Stimulated activated naive B cell treated with anti-CD40 and anti-IgM and Interleukin-4, amounts not matched to agents 10 μg/mL and 1 μg/mL and 100 μg/mL, for 72 hours (primary cell): Measurements from ENCODE around the gene BNC2.

ENCODE experiments used
- ATAC-seq, 2 donors: fragments of 150-1000 bp; cut with Tn5 transposase; replicated peaks; 2 replicates each; pipeline ENCODE4 v1.10.0; 2021; ENCODE audit warnings: moderate library complexity in 1 of 2
- DNase-seq: peaks from one replicate; pipeline ENCODE4 v3.0.0; 2021
- H3K27ac Mint-ChIP-seq: one replicate; pipeline ENCODE4 v1.8.0; 2022; ENCODE audit warnings: mild to moderate bottlenecking, mixed read lengths
- H3K27me3 Mint-ChIP-seq, 2 donors: one replicate each; pipeline ENCODE4 v1.8.0; 2022; ENCODE audit warnings: mixed read lengths in 2 of 2
- H3K36me3 Mint-ChIP-seq, 2 donors: one replicate each; pipeline ENCODE4 v1.8.0; 2022; ENCODE audit warnings: mixed read lengths in 2 of 2, mild to moderate bottlenecking in 1 of 2
- H3K4me1 Mint-ChIP-seq, 2 donors: one replicate each; pipeline ENCODE4 v1.8.0; 2022; ENCODE audit warnings: mixed read lengths in 2 of 2, mild to moderate bottlenecking in 1 of 2
- H3K4me3 Mint-ChIP-seq, 2 donors: one replicate each; pipeline ENCODE4 v1.8.0; 2022; ENCODE audit warnings: mild to moderate bottlenecking in 2 of 2, mixed read lengths in 2 of 2, moderate library complexity in 1 of 2
- H3K9me3 Mint-ChIP-seq, 2 donors: one replicate each; pipeline ENCODE4 v1.8.0; 2022; ENCODE audit warnings: mixed read lengths in 2 of 2, mild to moderate bottlenecking in 1 of 2

BNC2 gene

DNA sequence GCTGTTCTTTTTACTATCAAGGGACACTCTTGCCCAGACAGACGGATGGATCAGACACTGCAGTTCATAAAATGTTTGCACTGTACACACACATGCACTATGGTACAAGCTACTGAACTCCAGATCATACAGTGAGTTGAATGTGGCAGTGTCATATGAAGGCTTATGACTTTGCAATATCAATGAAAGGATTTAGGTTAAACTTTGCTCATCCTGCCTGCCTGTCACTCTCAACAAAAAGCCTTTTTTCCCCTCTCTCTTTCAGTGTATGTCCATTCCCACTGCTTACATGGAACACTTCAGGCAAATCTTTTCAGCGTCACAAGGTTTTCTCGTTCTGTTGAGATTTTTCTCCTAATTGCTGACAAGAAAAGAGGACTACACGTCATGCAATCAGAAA is 97.4 kb downstream of the BNC2 start:
- no peak overlapping the region for H3K27ac Mint-ChIP-seq

DNA sequence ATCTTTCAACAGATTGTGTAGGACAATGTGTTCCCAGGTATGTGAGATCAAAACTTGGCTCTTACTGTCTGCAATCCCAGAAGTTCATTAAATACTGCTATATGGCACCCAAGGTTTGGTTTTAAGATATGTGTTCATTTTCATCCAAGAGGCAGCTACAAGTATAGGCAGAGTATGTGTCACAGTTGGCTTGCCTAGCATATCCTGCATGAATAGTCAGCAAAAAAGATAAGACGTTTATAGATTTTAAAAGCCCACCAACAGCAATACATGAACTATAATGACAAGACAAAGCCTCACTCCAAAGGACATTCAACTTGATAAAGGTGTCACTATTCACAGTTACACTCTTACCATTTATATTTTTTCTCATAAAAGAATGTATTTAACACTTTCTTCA is 99.1 kb downstream of the BNC2 start:
- Mint-ChIP-seq H3K4me3 (no peak overlapping the region), H3K4me1 (no peaks in the 10 kb centered on the region), H3K27ac (no peak overlapping the region), H3K36me3 (no peaks in the 10 kb centered on the region), H3K27me3 (no peaks in the 10 kb centered on the region), H3K9me3 (peaks cover 1 to 4% of the 10 kb centered on the region in 2 donors)
- DNase-seq (no peak), ATAC-seq (no peak)

More for the DNA sequence above, 97.4 kb downstream of the BNC2 start:
- Mint-ChIP-seq H3K4me1 (no peaks in the 10 kb centered on the region), H3K36me3 (no peaks in the 10 kb centered on the region), H3K27me3 (no peaks in the 10 kb centered on the region), H3K9me3 (peaks cover 0 to 3% of the 10 kb centered on the region in 2 donors), H3K4me3 (no peak overlapping the region)
- DNase-seq (no peak), ATAC-seq (no peak)

GRCh38 chr9:16769291-16769690 is 101.2 kb downstream of the BNC2 start:
- peaks cover 1 to 4% of the 10 kb centered on the region in 2 donors for H3K9me3 Mint-ChIP-seq
- no peaks in the 10 kb centered on the region for H3K4me1 Mint-ChIP-seq
- no peaks in the 10 kb centered on the region for H3K36me3 Mint-ChIP-seq
- no peaks in the 10 kb centered on the region for H3K27me3 Mint-ChIP-seq
- ATAC-seq (no peak), DNase-seq (no peak)
- H3K27ac Mint-ChIP-seq, result no peak overlapping the region
- no peak overlapping the region for H3K4me3 Mint-ChIP-seq

GRCh38 chr9:16768816-16769215 is 101.7 kb downstream of the BNC2 start:
- Mint-ChIP-seq H3K27me3 (no peaks in the 10 kb centered on the region), H3K4me3 (no peak overlapping the region), H3K9me3 (peaks cover 1 to 4% of the 10 kb centered on the region in 2 donors), H3K36me3 (no peaks in the 10 kb centered on the region), H3K27ac (no peak overlapping the region), H3K4me1 (no peaks in the 10 kb centered on the region)
- ATAC-seq, result no peak
- DNase-seq, result no peak

DNA sequence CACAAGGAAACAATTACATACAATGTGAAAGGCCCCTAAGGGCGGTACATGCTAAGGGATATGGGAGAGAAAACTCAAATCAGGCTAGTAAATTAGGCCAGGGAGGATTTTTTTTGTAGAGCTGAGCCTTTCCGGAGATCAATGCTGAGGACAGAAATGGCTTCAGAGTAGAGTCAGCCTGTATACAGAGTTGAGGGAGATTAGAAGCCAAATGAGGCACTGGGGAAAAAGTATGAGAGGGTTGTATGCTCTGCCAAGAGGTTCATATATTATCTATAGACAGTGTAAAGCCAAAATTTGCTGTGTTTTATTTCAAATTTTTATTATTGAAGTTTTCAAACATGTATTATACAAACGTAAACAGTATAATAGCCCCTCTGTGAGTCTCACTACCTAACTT is 103.1 kb downstream of the BNC2 start:
- DNase-seq (no peak), ATAC-seq (no peak)
- Mint-ChIP-seq H3K27me3 (no peaks in the 10 kb centered on the region), H3K4me1 (no peaks in the 10 kb centered on the region), H3K36me3 (no peaks in the 10 kb centered on the region), H3K4me3 (no peak overlapping the region), H3K9me3 (peaks cover 1 to 4% of the 10 kb centered on the region in 2 donors), H3K27ac (no peak overlapping the region)

DNA sequence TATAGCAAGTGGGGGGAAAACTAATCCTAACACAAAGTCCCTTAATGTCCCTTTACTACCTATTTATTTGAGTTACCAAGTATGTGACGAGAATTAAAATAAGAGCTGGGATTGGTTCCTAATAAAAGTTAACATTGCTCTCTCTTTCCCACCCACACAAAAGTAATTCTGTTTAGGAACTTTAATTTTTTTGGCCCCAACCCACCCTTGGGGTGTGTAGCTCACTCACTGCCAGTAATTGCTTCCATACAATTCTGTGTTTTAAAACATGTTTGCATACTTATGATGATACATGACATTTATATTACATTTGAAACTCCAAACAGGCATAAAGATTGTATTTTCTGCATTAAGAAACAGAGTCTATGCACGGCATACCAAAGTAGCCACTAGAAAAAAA is 106.5 kb downstream of the BNC2 start:
- Mint-ChIP-seq H3K36me3 (no peaks in the 10 kb centered on the region), H3K4me1 (no peaks in the 10 kb centered on the region), H3K27me3 (no peaks in the 10 kb centered on the region), H3K27ac (no peak overlapping the region), H3K9me3 (peaks cover 1 to 4% of the 10 kb centered on the region in 2 donors), H3K4me3 (no peak overlapping the region)
- DNase-seq (no peak), ATAC-seq (no peak)

GRCh38 chr9:16755467-16756160 is 114.9 kb downstream of the BNC2 start:
- no peaks in the 10 kb centered on the region for H3K27me3 Mint-ChIP-seq
- no peaks in the 10 kb centered on the region for H3K4me1 Mint-ChIP-seq
- no peak for DNase-seq
- H3K36me3 Mint-ChIP-seq, result no peaks in the 10 kb centered on the region
- H3K27ac Mint-ChIP-seq, result no peak overlapping the region
- H3K4me3 Mint-ChIP-seq, result no peak overlapping the region
- H3K9me3 Mint-ChIP-seq, result no peaks in the 10 kb centered on the region
- no peak for ATAC-seq

DNA sequence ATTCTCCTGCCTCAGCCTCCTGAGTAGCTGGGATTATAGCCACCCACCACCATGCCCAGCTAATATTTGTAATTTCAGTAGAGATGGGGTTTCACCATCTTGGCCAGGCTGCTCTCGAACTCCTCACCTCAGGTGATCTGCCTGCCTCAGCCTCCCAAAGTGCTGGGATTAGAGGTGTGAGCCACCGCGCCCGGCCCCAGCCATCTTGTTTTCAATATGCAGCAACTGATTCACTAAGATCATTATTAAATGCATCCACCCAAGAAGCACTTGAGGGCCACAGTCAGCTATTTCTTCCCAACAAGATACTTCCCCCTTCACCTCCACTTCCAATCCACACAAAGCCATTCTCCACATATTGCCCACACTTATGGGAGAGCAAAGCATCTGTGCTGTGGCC is 115.8 kb downstream of the BNC2 start:
- H3K27me3 Mint-ChIP-seq, result no peaks in the 10 kb centered on the region
- no peak overlapping the region for H3K27ac Mint-ChIP-seq
- H3K4me3 Mint-ChIP-seq, result no peak overlapping the region
- ATAC-seq (no peak), DNase-seq (no peak)
- H3K4me1 Mint-ChIP-seq, result no peaks in the 10 kb centered on the region
- H3K36me3 Mint-ChIP-seq, result no peaks in the 10 kb centered on the region
- H3K9me3 Mint-ChIP-seq, result no peaks in the 10 kb centered on the region

GRCh38 chr9:16753256-16753655 is 117.2 kb downstream of the BNC2 start:
- no peak for ATAC-seq
- Mint-ChIP-seq H3K27ac (no peak overlapping the region), H3K4me3 (no peak overlapping the region), H3K4me1 (no peaks in the 10 kb centered on the region), H3K9me3 (no peaks in the 10 kb centered on the region), H3K27me3 (no peaks in the 10 kb centered on the region), H3K36me3 (no peaks in the 10 kb centered on the region)
- no peak for DNase-seq

GRCh38 chr9:16752601-16753000 is 117.9 kb downstream of the BNC2 start:
- no peak for ATAC-seq
- Mint-ChIP-seq H3K9me3 (peaks cover 0 to 2% of the 10 kb centered on the region in 2 donors), H3K27me3 (no peaks in the 10 kb centered on the region), H3K4me1 (no peaks in the 10 kb centered on the region), H3K27ac (no peak overlapping the region), H3K36me3 (no peaks in the 10 kb centered on the region), H3K4me3 (no peak overlapping the region)
- DNase-seq, result no peak

DNA sequence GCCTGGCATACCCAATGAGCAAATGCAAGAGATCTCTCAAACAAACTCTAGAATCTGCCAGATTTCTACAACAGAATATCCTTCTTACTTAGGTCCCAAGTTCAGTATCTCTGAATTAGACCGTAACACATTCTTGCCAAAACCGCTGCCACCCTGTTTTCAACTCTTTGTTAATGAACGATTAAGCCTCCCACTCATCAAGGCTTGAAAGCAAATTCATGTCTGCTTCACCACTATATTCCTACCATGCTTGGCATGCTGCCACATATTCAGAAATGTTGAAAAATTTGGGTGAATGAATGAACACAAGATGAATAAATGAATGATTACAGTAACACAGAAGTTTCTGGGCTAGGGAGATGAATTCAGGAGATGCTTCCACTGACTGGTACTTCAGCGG is 119.9 kb downstream of the BNC2 start:
- H3K36me3 Mint-ChIP-seq, result no peaks in the 10 kb centered on the region
- no peaks in the 10 kb centered on the region for H3K4me1 Mint-ChIP-seq
- ATAC-seq (no peak), DNase-seq (no peak)
- H3K27me3 Mint-ChIP-seq, result no peaks in the 10 kb centered on the region
- H3K9me3 Mint-ChIP-seq, result peaks cover 0 to 2% of the 10 kb centered on the region in 2 donors
- no peak overlapping the region for H3K27ac Mint-ChIP-seq
- H3K4me3 Mint-ChIP-seq, result no peak overlapping the region

- Mint-ChIP-seq H3K4me3 (no peak overlapping the region), H3K27ac (no peak overlapping the region), H3K9me3 (peaks cover 0 to 3% of the 10 kb centered on the region in 2 donors), H3K4me1 (no peaks in the 10 kb centered on the region), H3K36me3 (no peaks in the 10 kb centered on the region), H3K27me3 (no peaks in the 10 kb centered on the region)
- DNase-seq (no peak), ATAC-seq (no peak)
Observed at GRCh38 chr9:16745359-16745758, 125.1 kb downstream of the BNC2 start.

GRCh38 chr9:16744394-16744793 is 126.1 kb downstream of the BNC2 start:
- H3K4me3 Mint-ChIP-seq, result no peak overlapping the region
- H3K36me3 Mint-ChIP-seq, result no peaks in the 10 kb centered on the region
- no peak overlapping the region for H3K27ac Mint-ChIP-seq
- no peak for DNase-seq
- no peaks in the 10 kb centered on the region for H3K4me1 Mint-ChIP-seq
- ATAC-seq, result no peak
- no peaks in the 10 kb centered on the region for H3K27me3 Mint-ChIP-seq
- H3K9me3 Mint-ChIP-seq, result peaks cover 0 to 3% of the 10 kb centered on the region in 2 donors

- no peaks in the 10 kb centered on the region for H3K36me3 Mint-ChIP-seq
- no peak overlapping the region for H3K27ac Mint-ChIP-seq
- ATAC-seq (no peak), DNase-seq (no peak)
- peaks cover 0 to 3% of the 10 kb centered on the region in 2 donors for H3K9me3 Mint-ChIP-seq
- no peaks in the 10 kb centered on the region for H3K27me3 Mint-ChIP-seq
- no peak overlapping the region for H3K4me3 Mint-ChIP-seq
- H3K4me1 Mint-ChIP-seq, result no peaks in the 10 kb centered on the region
Observed at GRCh38 chr9:16743375-16743774, 127.1 kb downstream of the BNC2 start.

DNA sequence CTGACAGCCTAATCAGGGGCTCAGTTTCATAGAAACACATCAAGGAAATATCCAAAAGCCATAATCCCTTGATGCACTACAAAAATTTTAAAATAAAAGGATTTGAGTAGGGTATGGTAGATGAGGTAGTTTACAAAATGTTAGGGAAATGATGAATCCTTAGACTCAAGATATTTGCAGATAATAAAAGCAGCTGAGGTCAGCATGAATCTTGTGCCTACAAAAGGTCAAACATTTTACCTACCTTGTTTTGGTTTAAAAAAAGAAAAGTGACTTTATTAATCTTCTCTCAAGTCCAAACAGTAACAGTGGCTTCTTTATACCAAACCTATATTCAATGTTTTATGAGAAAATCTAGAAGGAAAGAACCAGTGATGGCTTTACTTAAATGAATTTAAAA is 135.5 kb downstream of the BNC2 start:
- Mint-ChIP-seq H3K27ac (no peak overlapping the region), H3K4me1 (no peaks in the 10 kb centered on the region), H3K36me3 (no peaks in the 10 kb centered on the region), H3K9me3 (no peaks in the 10 kb centered on the region), H3K4me3 (no peak overlapping the region), H3K27me3 (peaks cover 2% of the 10 kb centered on the region in 2 donors)
- DNase-seq (no peak), ATAC-seq (no peak)

GRCh38 chr9:16732546-16732945 is 137.9 kb downstream of the BNC2 start:
- no peak overlapping the region for H3K4me3 Mint-ChIP-seq
- no peak overlapping the region for H3K27ac Mint-ChIP-seq
- peaks cover 0 to 1% of the 10 kb centered on the region in 2 donors for H3K4me1 Mint-ChIP-seq
- H3K9me3 Mint-ChIP-seq, result no peaks in the 10 kb centered on the region
- peaks cover 20% of the 10 kb centered on the region in 2 donors for H3K27me3 Mint-ChIP-seq
- DNase-seq, result no peak
- ATAC-seq, result no peak
- no peaks in the 10 kb centered on the region for H3K36me3 Mint-ChIP-seq
